ENCODE data around the gene ZNF783.
"Not testable (repeated sequence)": the region's sequence is repeated elsewhere in the genome, so short reads cannot be mapped to it uniquely, and the experiment has no call there.

The ZNF783 gene

GRCh38 chr7:149241696-149242095 is 20.3 kb upstream of the ZNF783 start:
- ATAC-seq: no peak

DNA sequence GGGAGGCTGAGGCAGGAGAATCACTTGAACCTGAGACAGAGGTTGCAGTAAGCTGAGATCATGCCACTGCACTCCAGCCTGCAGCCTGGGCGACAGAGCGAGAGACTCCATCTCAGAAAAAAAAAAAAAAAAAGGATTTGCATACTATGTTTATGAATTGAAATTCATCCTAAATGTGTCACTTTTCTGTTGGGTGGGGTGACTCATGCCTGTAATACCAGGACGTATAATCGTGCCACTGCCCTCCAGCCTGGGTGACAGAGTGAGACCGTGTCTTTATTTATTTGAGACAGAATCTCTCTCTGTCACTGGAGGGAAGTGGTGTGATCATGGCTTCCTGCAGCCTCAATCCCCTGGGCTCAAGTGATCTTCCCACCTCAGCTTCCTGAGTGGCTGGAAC is 16.8 kb upstream of the ZNF783 start:
- ATAC-seq: peak; percentile 83 to 84

- no peak for ATAC-seq
Measured at GRCh38 chr7:149245744-149246143, 16.3 kb upstream of the ZNF783 start.

DNA sequence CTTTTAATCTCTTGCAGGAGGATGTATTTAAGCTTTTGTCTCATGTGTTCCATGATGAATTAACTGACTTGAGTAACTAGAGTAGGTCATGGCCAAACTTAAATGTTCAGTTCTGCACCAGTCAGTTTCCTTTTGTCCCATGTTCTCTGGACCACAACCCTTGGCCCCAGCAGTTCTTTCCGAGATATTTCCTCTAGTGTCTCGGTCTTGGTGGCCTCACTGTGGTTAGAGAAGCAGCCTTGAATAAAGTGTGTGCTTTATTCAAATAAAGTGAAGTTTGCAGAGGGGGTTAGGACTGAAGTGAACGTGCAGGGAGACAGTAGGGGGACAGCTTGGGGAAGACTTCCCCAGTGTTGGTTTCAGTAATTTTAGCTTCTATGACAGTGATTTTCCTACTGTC is 13.2 kb upstream of the ZNF783 start:
- ATAC-seq: peak; percentile 63 to 69

DNA sequence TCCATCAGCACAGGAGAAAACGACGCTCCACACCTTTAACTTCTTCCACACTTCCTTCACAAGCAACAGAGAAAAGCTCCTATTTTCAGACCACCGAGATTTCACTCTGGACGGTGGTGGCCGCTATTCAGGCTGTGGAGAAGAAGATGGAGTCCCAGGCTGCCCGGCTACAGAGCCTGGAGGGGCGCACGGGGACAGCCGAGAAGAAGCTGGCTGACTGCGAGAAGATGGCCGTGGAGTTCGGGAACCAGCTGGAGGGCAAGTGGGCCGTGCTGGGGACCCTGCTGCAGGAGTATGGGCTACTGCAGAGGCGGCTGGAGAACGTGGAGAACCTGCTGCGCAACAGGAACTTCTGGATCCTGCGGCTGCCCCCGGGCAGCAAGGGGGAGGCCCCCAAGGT is 11.8 kb upstream of the ZNF783 start:
- ATAC-seq: not testable (repeated sequence)

DNA sequence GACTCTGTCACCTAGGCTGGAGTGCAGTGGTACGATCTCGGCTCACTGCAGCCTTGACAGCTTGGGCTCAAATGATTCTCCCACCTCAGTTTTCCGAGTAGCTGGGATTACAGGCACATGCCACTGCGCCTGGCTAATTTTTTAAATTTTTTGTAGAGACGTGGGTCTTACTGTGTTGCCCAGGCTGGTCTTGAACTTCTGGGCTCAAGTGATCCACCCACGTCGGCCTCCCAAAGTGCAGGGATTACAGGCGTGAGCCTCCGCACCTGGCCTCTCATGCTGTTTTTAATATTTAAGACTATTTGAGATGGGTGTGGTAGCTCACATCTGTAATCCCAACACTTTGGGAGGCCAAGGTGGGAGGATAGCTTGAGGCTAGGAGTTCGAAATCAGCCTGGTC is 10.5 kb upstream of the ZNF783 start:
- not testable (repeated sequence) for ATAC-seq

- no peak for ATAC-seq
Measured at GRCh38 chr7:149252378-149252777, 9.6 kb upstream of the ZNF783 start.

DNA sequence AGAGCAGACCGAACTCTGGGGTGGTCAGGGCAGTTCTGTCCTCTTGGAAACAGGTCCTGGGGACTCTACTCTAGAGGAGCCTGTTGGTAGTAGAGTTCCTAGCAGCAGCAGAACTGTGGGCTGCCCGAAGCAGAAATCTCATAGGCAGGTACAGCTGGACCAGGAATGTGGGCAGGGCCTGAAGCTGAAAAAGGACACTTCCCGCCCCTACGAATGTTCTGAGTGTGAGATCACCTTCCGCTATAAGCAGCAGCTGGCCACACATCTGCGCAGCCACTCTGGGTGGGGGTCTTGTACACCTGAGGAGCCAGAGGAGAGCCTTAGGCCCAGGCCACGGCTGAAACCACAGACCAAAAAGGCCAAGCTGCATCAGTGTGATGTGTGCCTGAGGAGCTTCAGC is 8.3 kb upstream of the ZNF783 start:
- no peak for ATAC-seq

DNA sequence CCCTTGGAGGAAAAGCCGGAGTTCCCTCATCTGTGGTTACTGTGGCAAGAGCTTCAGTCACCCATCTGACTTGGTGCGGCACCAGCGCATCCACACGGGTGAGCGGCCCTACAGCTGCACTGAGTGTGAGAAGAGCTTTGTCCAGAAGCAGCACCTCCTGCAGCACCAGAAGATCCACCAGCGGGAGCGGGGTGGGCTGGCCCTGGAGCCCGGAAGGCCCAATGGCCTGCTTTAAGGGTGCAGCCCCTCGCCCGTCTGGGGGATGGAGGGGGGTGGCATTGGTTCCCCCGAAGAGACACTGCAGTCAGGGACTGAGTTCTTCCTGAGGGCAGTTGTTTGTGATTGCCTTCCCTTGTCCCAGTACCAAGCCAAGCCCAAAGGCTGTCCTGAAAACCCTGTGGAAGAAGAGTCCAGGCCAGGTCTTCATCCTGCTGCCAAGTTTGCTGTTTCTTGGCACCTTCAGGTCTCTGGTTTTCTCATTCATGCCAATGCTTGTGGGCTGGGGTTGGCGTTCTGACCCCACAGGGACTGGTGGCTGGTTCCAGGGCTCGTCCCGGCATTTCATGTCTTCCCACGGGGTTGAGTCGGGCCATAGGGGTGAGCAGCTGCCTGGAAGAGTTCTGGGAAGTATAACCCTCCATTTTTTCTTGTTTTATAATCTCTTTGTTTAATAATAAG is 7.7 kb upstream of the ZNF783 start:
- ATAC-seq: no peak

- ATAC-seq: no peak
Measured at GRCh38 chr7:149255174-149255573, 6.8 kb upstream of the ZNF783 start.

GRCh38 chr7:149256568-149256967 is 5.4 kb upstream of the ZNF783 start:
- ATAC-seq: no peak

DNA sequence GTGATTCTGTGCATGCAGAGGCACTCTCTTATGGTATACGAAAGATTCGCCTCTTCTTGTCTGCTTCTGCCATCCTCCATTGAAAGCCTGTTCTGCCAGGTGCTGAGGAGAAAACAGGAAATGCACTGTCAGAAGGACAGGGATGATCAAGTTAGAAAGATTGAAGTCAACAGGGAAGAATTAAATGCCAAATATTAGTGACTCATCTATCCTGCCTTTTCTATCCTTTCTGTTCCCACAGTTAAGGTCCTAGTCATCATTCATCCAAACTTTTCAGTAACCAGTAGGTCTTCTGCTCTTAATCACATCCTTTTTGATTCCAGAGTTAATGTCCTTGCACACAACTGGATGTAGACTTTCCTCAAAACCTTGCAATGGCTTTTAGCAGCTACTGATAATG is 4.8 kb upstream of the ZNF783 start:
- ATAC-seq: no peak

DNA sequence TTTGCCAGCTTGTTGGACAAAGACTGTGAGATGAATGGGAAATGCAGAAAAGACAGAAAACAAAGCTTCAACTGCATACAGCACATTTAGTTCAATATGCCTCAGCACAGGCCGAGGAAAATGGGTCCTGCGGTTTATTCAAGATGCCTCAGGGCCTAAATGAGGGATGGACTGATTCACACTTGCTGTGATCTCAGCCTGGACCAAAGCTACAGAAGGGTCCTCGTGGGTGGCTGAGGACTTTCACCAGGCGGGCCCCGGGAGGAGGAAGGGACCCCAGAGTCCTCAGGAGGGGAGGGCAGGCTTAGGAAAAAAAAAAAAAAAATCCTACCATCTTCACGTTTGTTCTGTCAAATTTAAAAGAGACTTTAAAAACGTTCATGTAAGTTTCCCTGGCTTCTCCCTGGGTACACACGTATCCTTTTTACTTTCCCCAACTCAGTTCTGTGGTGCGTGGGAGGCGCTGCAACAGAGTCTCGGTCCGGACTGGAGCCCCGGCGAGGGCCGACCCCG is 624 bp upstream of the ZNF783 start:
- peak; percentile 1 for ATAC-seq

GRCh38 chr7:149266451-149266850 is 4.5 kb downstream of the ZNF783 start:
- ATAC-seq: no peak

GRCh38 chr7:149267733-149268132 is 5.7 kb downstream of the ZNF783 start:
- ATAC-seq: no peak

DNA sequence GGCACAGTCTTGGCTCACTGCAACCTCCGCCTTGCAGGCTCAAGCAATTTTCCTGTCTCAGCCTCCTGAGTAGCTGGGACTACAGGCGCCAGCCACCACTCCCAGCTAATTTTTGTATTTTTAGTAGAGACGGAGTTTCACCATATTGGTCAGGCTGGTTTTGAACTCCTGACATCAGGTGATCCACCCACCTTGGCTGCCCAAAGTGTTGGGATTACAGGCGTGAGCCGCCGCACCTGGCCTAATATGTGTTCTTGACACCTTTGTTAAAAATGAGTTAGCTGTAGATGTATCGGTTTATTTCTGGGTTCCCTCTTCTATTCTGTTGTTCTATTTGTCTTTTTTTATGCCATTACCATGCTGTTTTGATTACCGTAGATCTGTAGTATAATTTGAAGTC is 12.4 kb downstream of the ZNF783 start:
- not testable (repeated sequence) for ATAC-seq

GRCh38 chr7:149277871-149278270 is 15.9 kb downstream of the ZNF783 start:
- no peak for ATAC-seq

DNA sequence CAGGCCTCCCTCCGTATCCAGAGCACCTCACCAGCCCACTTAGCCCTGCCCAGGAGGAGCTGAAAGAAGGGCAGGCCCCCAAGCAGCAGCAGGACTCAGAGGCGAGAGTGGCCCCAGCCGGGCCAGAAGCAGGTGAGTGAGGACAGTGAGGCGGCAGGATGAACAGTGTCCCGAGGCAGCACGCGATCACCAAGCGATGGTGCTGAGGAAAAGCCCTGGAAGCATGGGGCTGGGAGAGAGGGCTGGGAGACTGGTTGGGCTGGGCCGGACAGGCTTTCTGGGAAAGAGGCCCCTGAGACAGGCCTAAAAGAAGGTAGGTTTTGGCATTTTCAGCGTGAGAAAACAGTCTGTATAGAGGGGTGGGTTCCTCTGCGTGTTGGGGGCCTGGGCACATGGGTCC is 16.4 kb downstream of the ZNF783 start:
- no peak for ATAC-seq

GRCh38 chr7:149279111-149279743 is 17.2 kb downstream of the ZNF783 start:
- no peak for ATAC-seq

DNA sequence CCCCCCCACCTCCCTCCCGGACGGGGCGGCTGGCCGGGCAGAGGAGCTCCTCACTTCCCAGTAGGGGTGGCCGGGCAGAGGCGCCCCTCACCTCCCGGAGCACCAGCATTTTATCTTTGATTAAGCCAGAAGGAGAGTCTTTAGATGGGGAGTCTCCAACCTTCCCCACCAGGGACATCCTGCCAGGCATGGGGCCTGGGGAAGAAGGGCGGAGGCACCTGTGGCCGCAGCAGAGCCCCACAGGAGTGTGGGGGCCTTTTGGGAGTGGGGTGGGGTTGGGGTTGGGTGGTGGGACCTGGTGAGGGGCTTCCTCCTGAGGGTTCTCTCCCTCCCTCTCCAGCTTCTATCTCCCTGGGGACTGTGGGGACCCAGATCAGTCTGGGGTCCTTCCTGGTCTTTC is 18.2 kb downstream of the ZNF783 start:
- ATAC-seq: no peak

GRCh38 chr7:149280661-149281507 is 18.9 kb downstream of the ZNF783 start:
- ATAC-seq: no peak

DNA sequence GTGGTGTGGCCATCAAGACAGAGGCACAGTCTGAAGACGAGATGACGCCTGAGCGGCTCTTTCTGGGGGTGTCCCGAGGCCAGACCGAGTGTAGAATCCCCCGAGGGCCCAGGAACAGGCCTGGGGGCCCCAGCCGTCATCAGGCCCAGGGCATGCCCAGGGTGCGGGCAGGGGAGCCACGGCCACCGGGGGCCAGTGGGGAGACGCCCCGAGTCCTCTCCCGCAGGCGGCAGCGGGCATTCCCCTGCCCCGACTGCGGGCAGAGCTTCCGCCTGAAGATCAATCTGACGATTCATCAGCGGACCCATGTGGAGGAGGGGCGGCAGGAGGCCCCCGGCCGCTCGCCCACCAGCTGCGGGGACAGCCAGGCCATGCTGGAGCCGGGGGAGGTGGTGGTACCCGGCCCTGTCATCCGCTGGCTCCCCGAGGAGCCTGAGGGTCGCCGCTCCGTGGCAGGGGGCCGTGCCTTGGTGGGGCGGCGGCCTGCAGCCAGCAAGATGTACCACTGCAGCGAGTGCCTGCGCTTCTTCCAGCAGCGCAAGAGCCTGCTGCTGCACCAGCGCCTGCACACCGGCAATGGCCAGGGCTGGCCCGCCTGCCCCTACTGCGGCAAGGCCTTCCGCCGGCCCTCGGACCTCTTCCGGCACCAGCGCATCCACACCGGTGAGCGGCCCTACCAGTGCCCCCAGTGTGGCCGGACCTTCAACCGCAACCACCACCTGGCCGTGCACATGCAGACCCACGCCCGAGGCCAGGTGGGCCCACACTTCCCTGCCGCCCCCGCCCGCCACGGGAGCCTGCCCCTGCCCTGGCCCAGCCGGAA is 19.7 kb downstream of the ZNF783 start:
- no peak for ATAC-seq

DNA sequence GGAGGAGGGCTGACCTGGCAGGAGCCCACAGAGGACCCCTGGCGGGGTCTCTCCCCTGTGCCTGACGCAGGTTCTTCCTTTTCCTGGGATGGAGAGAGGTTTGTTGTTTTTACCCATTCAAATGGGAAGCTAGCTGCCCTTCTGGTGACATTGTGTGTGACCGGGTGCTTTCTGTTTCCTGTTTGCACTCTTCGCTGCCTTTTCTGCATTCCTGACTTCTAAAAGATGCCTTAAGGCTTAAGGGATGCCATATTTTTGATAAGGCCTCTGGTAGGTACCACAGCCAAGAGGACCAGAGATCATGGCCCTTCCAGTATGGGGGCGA is 20.3 kb downstream of the ZNF783 start:
- ATAC-seq: no peak

Measured in activated CD4-positive, CD25-positive, alpha-beta regulatory T cell treated with anti-CD3 and anti-CD28 coated beads, Interleukin-2, amount 50 U/mL, for 24 hours (primary cell).